Caco-2 (cell line): ENCODE measurements around the gene PHF1. TPM values are rescaled to one million over a fixed set of nuclear protein-coding genes. Genes with fewer than 3 reads are reported as not detected.

Source experiments
- BruUV-seq: library from RNA; stranded (reverse); fragments of 400-500 nt; replicated peaks from 2 replicates; lab custom pipeline; 2021; lab: Mats Ljungman, UMichigan
- CTCF ChIA-PET: fragments of 300-600 bp; sonication (Branson Sonifier 250); formaldehyde crosslinking; loops from one replicate; lab custom pipeline; 2022; ENCODE audit warnings: antibody characterized with exemption; lab: Charles Lee
- POLR2A ChIA-PET: fragments of 300-600 bp; sonication (Branson Sonifier 250); formaldehyde crosslinking; loops from one replicate; lab custom pipeline; 2022; ENCODE audit warnings: antibody characterized with exemption; lab: Charles Lee
- DNase-seq, 2 experiments: peaks; one replicate each; pipeline versions ENCODE4 v3.0.0 to v3.0.0-alpha.2; 2020 to 2022
- H3K27me3 ChIP-seq: replicated peaks from 2 replicates; pipeline ENCODE4 v1.6.0; 2011; ENCODE audit warnings: low read length; ENCODE audit not compliant: control insufficient read depth, insufficient read depth
- H3K36me3 ChIP-seq: 2 replicates; pipeline ENCODE4 v1.5.1; 2011; ENCODE audit warnings: low read length; ENCODE audit not compliant: control insufficient read depth, insufficient read depth
- H3K4me1 ChIP-seq: fragments of 250-450 bp; sonication (Bioruptor Pico); 2 replicates; pipeline ENCODE4 v1.5.1; 2020; ENCODE audit warnings: mild to moderate bottlenecking
- H3K4me3 ChIP-seq: 2 replicates; pipeline ENCODE4 v1.5.1; 2011; ENCODE audit warnings: low read depth, mild to moderate bottlenecking, control low read depth, low read length
- H3K9me3 ChIP-seq: fragments of 250-450 bp; sonication (Bioruptor Pico); 2 replicates; pipeline ENCODE4 v1.5.1; 2020; ENCODE audit warnings: mild to moderate bottlenecking, moderate library complexity
- H3K27ac Mint-ChIP-seq: one replicate; pipeline ENCODE4 v1.8.0; 2022; ENCODE audit warnings: mixed read lengths; ENCODE audit not compliant: unreplicated experiment
- H3K27me3 Mint-ChIP-seq: one replicate; pipeline ENCODE4 v1.8.0; 2022; ENCODE audit warnings: mixed read lengths; ENCODE audit not compliant: insufficient read depth, unreplicated experiment
- H3K36me3 Mint-ChIP-seq: one replicate; pipeline ENCODE4 v1.8.0; 2022; ENCODE audit warnings: mild to moderate bottlenecking, mixed read lengths; ENCODE audit not compliant: insufficient read depth, unreplicated experiment
- H3K4me1 Mint-ChIP-seq: one replicate; pipeline ENCODE4 v1.8.0; 2022; ENCODE audit warnings: low read depth, mixed read lengths; ENCODE audit not compliant: unreplicated experiment
- H3K4me3 Mint-ChIP-seq: one replicate; pipeline ENCODE4 v1.8.0; 2022; ENCODE audit warnings: mild to moderate bottlenecking, moderate library complexity, mixed read lengths; ENCODE audit not compliant: unreplicated experiment
- H3K9me3 Mint-ChIP-seq: one replicate; pipeline ENCODE4 v1.8.0; 2022; ENCODE audit warnings: mixed read lengths; ENCODE audit not compliant: unreplicated experiment
- CTCF ChIP-seq, 2 experiments: fragments of 200-600 bp in 1 of 2; IDR thresholded peaks; 1 replicate in 1 of 2; 2 replicates in 1 of 2; pipeline versions ENCODE4 v1.5.1 to v1.8.0; 2011 to 2022; ENCODE audit warnings: antibody characterized with exemption in 1 of 2, control low read depth in 1 of 2, inconsistent platforms in 1 of 2, low read depth in 1 of 2, low read length in 1 of 2, mild to moderate bottlenecking in 1 of 2, moderate library complexity in 1 of 2; ENCODE audit not compliant: insufficient read depth in 1 of 2, severe bottlenecking in 1 of 2, unreplicated experiment in 1 of 2
- intact Hi-C: fragments of 100-400 bp; cut with micrococcal nuclease; formaldehyde crosslinking; loops from one replicate; pipeline ENCODE4 v1.10.0; 2022; ENCODE audit not compliant: unreplicated experiment
- total RNA-seq: library from RNA; stranded (reverse); gene quantifications from 2 replicates; pipeline ENCODE4 v1.2.3, GENCODE V29; 2022

PHF1 gene
- total RNA-seq, 1 experiment from 2014 or later: 26.4 TPM

DNA sequence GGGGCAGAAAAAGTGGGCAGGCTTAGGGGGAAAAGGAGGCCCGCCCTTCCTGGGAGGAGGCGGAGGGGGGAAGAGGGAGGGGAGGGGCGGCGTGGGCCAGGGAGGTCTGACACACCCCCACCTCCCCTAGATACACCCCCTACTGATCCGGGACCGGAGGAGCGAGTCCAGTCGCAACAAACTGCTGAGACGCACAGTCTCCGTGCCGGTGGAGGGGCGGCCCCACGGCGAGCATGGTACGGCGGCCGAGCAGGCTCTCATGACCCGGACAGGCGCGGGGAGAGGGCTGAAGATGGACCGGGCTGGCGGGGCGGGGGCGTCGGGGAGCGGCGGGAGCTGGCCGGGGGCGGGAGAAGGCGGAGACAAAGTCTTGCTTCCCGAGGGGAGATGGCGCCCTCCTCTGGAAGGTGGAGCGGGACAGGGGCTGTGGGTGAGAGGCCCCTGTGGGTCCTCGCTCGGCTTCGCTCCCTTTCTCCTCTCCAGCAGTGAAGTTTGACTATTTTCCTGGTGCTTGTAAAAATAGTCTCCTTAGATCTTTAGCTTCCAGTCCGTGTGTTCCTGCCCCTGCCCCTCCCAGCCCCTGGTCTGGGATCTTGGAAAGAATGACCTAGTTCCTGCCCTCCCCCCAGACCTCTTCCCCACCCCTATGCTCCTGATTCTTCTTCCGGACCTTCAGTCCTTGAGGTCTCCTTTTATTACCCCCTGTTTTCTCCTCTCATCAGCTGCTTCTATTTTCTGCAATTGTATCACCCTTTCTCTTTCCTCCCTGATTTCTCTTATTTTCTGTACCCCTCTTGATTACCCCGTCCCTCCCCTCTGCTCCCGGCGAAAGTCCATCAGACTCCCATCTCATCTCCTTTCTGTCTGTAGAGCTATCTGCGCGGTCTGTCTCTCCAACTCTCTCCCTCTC lies 15.1 kb downstream of the PHF1 start:
- H3K27me3 Mint-ChIP-seq: peaks cover 7% of the 10 kb centered on the region

GRCh38 chr6:33426590-33427511 lies 16.0 kb downstream of the PHF1 start:
- Mint-ChIP-seq H3K4me3 (peak overlapping the region; percentile 81), H3K9me3 (no peaks in the 10 kb centered on the region), H3K36me3 (peaks cover 7% of the 10 kb centered on the region), H3K27ac (peak overlapping the region; percentile 76), H3K4me1 (peaks cover 23% of the 10 kb centered on the region), H3K27me3 (peaks cover 3% of the 10 kb centered on the region)
- intact Hi-C loops: loop anchor here (1.0 to 5.0 kb wide), 4 partner anchors 9 to 145 kb away; partner anchors contain the start of genes CUTA and RGL2
- H3K4me3 ChIP-seq: peak overlapping the region; percentile 71
- peaks cover 46% of the 10 kb centered on the region for H3K4me1 ChIP-seq
- BruUV-seq: TSS peak; percentile 68
- no peak for DNase-seq
- no peak for TF ChIP-seq CTCF (IDR thresholded peaks at IDR 0.05; ENCODE audit: insufficient read depth in 1 of 2, low read depth in 1 of 2, low read length in 1 of 2, severe bottlenecking in 1 of 2, unreplicated experiment in 1 of 2)
- H3K9me3 ChIP-seq: no peaks in the 10 kb centered on the region
- no peaks in the 10 kb centered on the region for H3K36me3 ChIP-seq
- no peaks in the 10 kb centered on the region for H3K27me3 ChIP-seq
- ChIA-PET POLR2A (interaction anchor here (1.5 kb wide), 1 partner anchor 28 kb away, joined by 7 read pairs; the partner anchor contains the start of gene ZBTB9), CTCF (interaction anchor here (0.6 to 1.7 kb wide), 10 partner anchors 9 to 284 kb away, joined by 3 to 16 read pairs (median 4); partner anchors contain the start of genes BAK1, CUTA, PHF1 and RGL2)

More for the DNA sequence above, 15.1 kb downstream of the PHF1 start:
- DNase-seq: peak; percentile 91 to 93
- peak overlapping the region; percentile 71 for H3K4me3 ChIP-seq
- no peaks in the 10 kb centered on the region for H3K27me3 ChIP-seq
- H3K9me3 ChIP-seq: no peaks in the 10 kb centered on the region
- intact Hi-C loops: loop anchor here (1.0 to 5.0 kb wide), 5 partner anchors 8 to 146 kb away; partner anchors contain the start of genes CUTA, KIFC1 and RGL2
- POLR2A ChIA-PET: interaction anchor here (0.6 to 1.5 kb wide), 4 partner anchors 16 to 125 kb away, joined by 3 to 8 read pairs (median 6); partner anchors contain the start of gene ZBTB9
- Mint-ChIP-seq H3K9me3 (no peaks in the 10 kb centered on the region), H3K4me1 (peaks cover 23% of the 10 kb centered on the region), H3K36me3 (peaks cover 7% of the 10 kb centered on the region), H3K4me3 (peak overlapping the region; percentile 81), H3K27ac (peak overlapping the region; percentile 75)
- peak; percentile 74 to 82 for TF ChIP-seq CTCF (IDR thresholded peaks at IDR 0.05; ENCODE audit: insufficient read depth in 1 of 2, low read depth in 1 of 2, low read length in 1 of 2, severe bottlenecking in 1 of 2, unreplicated experiment in 1 of 2)
- H3K36me3 ChIP-seq: no peaks in the 10 kb centered on the region
- CTCF ChIA-PET: interaction anchor here (0.5 to 1.7 kb wide), 16 partner anchors 8 to 285 kb away, joined by 3 to 16 read pairs (median 4); partner anchors contain the start of genes BAK1, CUTA, PHF1 and RGL2
- peaks cover 39% of the 10 kb centered on the region for H3K4me1 ChIP-seq
- no TSS peak for BruUV-seq
